Vagina (tissue), 2 donors: ENCODE results near the gene ARMC9.
"Not testable (repeated sequence)": the region's sequence is repeated elsewhere in the genome, so short reads cannot be mapped to it uniquely, and the experiment has no call there.

Experiments used
- CTCF ChIP-seq, 3 experiments: fragments of 450-650 bp in 2 of 3; fragments of 200-600 bp in 1 of 3; sonication (generic) in 1 of 3; IDR thresholded peaks; one replicate each; pipeline ENCODE4 v1.5.1; 2017 to 2019; ENCODE audit warnings: antibody characterized with exemption in 3 of 3, mild to moderate bottlenecking in 2 of 3, moderate library complexity in 2 of 3
- POLR2AphosphoS5 ChIP-seq, 2 donors: sonication (generic); formaldehyde crosslinking; IDR thresholded peaks; one replicate each; pipeline ENCODE4 v1.9.0; 2017; ENCODE audit warnings: antibody characterized with exemption in 2 of 2, mild to moderate bottlenecking in 2 of 2, low read depth in 1 of 2; ENCODE audit not compliant: insufficient read depth in 1 of 2

- not testable (repeated sequence) for TF ChIP-seq CTCF (IDR thresholded peaks at IDR 0.05); POLR2AphosphoS5 (IDR thresholded peaks at IDR 0.05; ENCODE audit: insufficient read depth in 1 of 2, low read depth in 1 of 2)
Measured at GRCh38 chr2:231349374-231349735, 150.9 kb downstream of the ARMC9 start.
